AG04449 (cell line): ENCODE data around the gene ARHGAP15.

ENCODE experiments used
- CTCF ChIA-PET: fragments of 350-600 bp; formaldehyde crosslinking; extraction: SDS; loops from one replicate; lab custom pipeline; 2021; ENCODE audit warnings: antibody characterized with exemption; lab: Yijun Ruan, JAX
- POLR2A ChIA-PET: fragments of 400-600, 350-600 bp; formaldehyde crosslinking; extraction: SDS; loops from one replicate; lab custom pipeline; 2020; ENCODE audit warnings: antibody characterized with exemption, inconsistent platforms; lab: Yijun Ruan, JAX
- DNase-seq: peaks from one replicate; pipeline ENCODE4 v3.0.0-alpha.2; 2010; ENCODE audit warnings: low read depth, low spot score
- H3K4me3 ChIP-seq: 2 replicates; pipeline ENCODE4 v1.5.1; 2011; ENCODE audit warnings: low read depth, mild to moderate bottlenecking, control low read depth, low read length
- TF ChIP-seq, protein P1 (sequence below): IDR thresholded peaks from one replicate; pipeline ENCODE4 v1.5.1; 2011; ENCODE audit warnings: mild to moderate bottlenecking, moderate library complexity, low read length, control low read depth, inconsistent platforms; ENCODE audit not compliant: insufficient read depth; ENCODE audit errors: missing control alignments

ARHGAP15 gene

DNA sequence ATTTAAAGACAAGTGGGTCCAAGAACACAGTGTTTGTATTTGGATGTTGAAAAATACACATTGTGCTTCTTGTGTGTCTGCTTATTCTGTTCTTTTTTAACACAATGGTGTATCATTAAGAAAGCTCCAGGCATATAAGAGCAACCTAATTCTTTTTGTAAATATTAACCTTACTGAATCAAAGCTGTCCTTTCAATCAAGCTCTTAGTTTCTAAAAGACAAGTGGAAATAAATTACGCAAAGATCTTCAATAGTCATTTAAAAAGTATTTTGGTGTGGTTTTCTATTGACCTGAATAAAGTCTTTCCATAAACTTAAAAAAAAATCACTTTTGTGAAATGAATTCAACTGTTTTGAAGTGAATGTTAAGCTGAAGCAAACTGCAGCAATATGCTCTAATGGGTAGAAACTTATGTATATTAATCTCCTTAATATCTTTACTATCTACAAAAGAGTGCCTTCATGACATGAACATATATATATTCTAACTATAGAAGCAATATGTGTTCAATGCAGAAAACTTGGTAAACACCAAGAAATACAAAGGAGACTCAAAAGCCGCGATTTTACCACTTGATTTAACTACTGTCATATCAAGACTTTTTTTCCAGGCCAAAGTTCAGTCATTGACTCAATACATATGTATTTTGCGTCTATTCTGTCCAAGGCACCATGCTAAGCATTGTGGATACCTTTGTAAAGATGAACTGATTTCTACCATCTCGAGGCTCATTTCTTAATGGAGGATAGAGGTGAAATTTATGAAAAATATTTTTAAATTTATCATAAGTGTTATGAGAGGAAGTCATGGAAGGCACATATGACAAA, 97.7 kb downstream of the ARHGAP15 start:
- ChIA-PET POLR2A (no interaction called here), CTCF (no interaction called here)
- TF ChIP-seq, protein P1, sequence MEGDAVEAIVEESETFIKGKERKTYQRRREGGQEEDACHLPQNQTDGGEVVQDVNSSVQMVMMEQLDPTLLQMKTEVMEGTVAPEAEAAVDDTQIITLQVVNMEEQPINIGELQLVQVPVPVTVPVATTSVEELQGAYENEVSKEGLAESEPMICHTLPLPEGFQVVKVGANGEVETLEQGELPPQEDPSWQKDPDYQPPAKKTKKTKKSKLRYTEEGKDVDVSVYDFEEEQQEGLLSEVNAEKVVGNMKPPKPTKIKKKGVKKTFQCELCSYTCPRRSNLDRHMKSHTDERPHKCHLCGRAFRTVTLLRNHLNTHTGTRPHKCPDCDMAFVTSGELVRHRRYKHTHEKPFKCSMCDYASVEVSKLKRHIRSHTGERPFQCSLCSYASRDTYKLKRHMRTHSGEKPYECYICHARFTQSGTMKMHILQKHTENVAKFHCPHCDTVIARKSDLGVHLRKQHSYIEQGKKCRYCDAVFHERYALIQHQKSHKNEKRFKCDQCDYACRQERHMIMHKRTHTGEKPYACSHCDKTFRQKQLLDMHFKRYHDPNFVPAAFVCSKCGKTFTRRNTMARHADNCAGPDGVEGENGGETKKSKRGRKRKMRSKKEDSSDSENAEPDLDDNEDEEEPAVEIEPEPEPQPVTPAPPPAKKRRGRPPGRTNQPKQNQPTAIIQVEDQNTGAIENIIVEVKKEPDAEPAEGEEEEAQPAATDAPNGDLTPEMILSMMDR = no peak
- DNase-seq = no peak
- no peak overlapping the region for H3K4me3 ChIP-seq

GRCh38 chr2:143229411-143229810, 100.2 kb downstream of the ARHGAP15 start:
- ChIA-PET POLR2A (no interaction called here), CTCF (interaction anchor here (1.4 kb wide), 1 partner anchor 8 kb away, joined by 3 read pairs; no protein-coding TSS in a partner anchor)
- TF ChIP-seq, protein P1 = no peak
- DNase-seq = no peak
- no peak overlapping the region for H3K4me3 ChIP-seq

GRCh38 chr2:143229952-143230351, 100.7 kb downstream of the ARHGAP15 start:
- no peak overlapping the region for H3K4me3 ChIP-seq
- no peak for DNase-seq
- TF ChIP-seq, protein P1 = no peak
- CTCF ChIA-PET = interaction anchor here (1.4 kb wide), 1 partner anchor 9 kb away, joined by 3 read pairs; no protein-coding TSS in a partner anchor
- POLR2A ChIA-PET = no interaction called here

DNA sequence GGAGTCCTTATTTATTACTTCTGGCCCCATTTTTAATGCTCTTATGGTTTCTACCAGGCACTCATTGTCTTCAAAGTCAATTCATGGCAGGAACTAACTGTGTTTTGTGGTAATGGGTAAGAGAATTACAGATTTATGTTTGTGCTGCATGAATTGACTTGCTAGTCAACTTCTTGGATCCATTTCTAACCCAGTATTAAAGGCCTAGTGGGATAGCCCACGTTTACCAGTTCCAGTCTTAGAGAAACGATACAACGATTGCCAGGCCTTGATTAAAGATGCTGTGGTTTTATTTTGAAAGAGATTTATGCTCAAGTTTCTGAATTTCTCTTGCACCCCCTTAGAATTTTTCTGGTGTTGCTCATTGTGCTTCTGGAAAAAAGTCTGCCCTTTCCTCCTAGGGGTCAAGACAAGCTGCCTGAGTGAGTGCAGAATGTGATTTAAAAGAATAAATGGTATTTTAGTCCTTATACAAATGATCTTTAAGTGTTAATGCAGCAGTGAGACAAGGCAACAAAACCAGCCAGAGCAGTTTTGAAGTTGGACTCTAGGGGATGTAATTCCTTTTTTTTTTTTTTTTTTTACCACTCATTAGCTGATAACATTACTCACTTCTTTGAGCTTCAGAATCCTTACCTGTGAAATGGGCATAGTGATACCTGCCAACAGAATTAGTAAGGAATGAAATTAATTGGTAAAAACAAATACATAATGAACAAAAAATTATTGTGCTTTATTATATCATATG, 101.5 kb downstream of the ARHGAP15 start:
- CTCF ChIA-PET = interaction anchor here (1.4 kb wide), 1 partner anchor 9 kb away, joined by 3 read pairs; no protein-coding TSS in a partner anchor
- TF ChIP-seq, protein P1 = no peak
- POLR2A ChIA-PET = no interaction called here
- DNase-seq = no peak
- no peak overlapping the region for H3K4me3 ChIP-seq

DNA sequence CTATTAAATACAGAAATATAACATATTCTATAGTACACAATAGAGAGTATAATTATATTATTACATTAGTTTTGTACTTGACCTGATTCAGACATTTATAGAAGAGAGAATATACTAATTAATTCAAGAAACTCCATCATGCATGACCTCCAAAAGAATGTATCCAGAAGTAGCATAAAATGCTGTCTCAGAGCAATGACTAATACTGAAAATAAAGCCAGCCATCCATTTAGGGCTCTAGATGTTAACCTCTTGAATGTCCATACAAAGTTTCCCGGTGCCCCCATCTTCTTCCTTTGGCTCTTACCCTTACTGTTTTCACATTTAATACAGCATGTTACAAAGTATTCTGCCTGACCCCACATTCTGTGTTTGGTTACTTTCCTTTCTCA, 102.0 kb downstream of the ARHGAP15 start:
- POLR2A ChIA-PET = no interaction called here
- CTCF ChIA-PET = no interaction called here
- no peak overlapping the region for H3K4me3 ChIP-seq
- TF ChIP-seq, protein P1 = no peak
- no peak for DNase-seq
